Psoas muscle (tissue), 8 donors: Measurements from ENCODE around the gene SETBP1. TPM values are rescaled to one million over a fixed set of nuclear protein-coding genes. Genes with fewer than 3 reads are reported as not detected.

Source experiments
- ATAC-seq, 4 donors: fragments of 200-7000 bp; cut with Tn5 transposase; one replicate each; pipeline ENCODE4 v1.9.1; 2020; ENCODE audit warnings: moderate library complexity in 3 of 4, mild to moderate bottlenecking in 2 of 4
- DNase-seq, 2 donors: peaks; one replicate each; pipeline ENCODE4 v3.0.0-alpha.2; 2020
- H3K27ac ChIP-seq: fragments of 200-600 bp; one replicate; pipeline ENCODE4 v1.8.0; 2022
- H3K27me3 ChIP-seq, 3 donors: fragments of 200-600 bp in 1 of 3; one replicate each; pipeline versions ENCODE4 v1.6.1 to v1.8.0; 2013 to 2022; ENCODE audit warnings: low read length in 2 of 3, mild to moderate bottlenecking in 2 of 3, moderate library complexity in 1 of 3; ENCODE audit not compliant: insufficient read depth in 3 of 3
- H3K36me3 ChIP-seq, 2 donors: fragments of 200-600 bp in 1 of 2; one replicate each; pipeline versions ENCODE4 v1.6.1 to v1.8.0; 2013 to 2022; ENCODE audit warnings: low read depth in 1 of 2, mild to moderate bottlenecking in 1 of 2, moderate library complexity in 1 of 2; ENCODE audit not compliant: insufficient read depth in 1 of 2
- H3K4me1 ChIP-seq: fragments of 200-600 bp; one replicate; pipeline ENCODE4 v1.8.0; 2022
- H3K4me3 ChIP-seq: fragments of 200-600 bp; one replicate; pipeline ENCODE4 v1.8.0; 2022; ENCODE audit warnings: mild to moderate bottlenecking
- H3K9me3 ChIP-seq: fragments of 200-600 bp; one replicate; pipeline ENCODE4 v1.8.0; 2022
- WGBS, 3 donors: extraction: QIAGEN DNeasy Blood & Tissue Kit; methylation state at CpG; one replicate each; pipeline versions ENCODE4 v1.1.6 to v1.1.7; 2013; 5-methylcytosine and 5-hydroxymethylcytosine counted together
- intact Hi-C, 2 donors: fragments of 100-400 bp; cut with DNase I; formaldehyde crosslinking; loops; one replicate each; pipeline versions ENCODE4 v1.11.0 to v1.14.2; 2022
- polyA plus RNA-seq, 3 donors: library from polyadenylated mRNA; stranded (reverse); fragments of 200-250 nt; gene quantifications; one replicate each; pipeline ENCODE4 v1.2.3, GENCODE V29; 2013
- total RNA-seq, 4 donors: library from RNA; stranded (reverse); fragmentation: NEBNext Ultra II Directional in 2 of 4; extraction: Animal tissue kit (Norgen Biotek cat#: 25700) in 2 of 4; gene quantifications; one replicate each; pipeline versions ENCODE4 v1.2.1 to v1.2.4, GENCODE V29; 2021 to 2023
- TF ChIP-seq, protein P1 (sequence below): fragments of 200-600 bp; IDR thresholded peaks from one replicate; pipeline ENCODE4 v1.8.0; 2022; ENCODE audit warnings: antibody characterized with exemption
- donor health status: healthy with polysubstance abuse.
- donor health status: DM: no; HTN: no; CAD: no; lungs with moderate emphysema.
- donor health status: Bipolar disorder and iron deficiency.
- donor health status: healthy.
- donor health status: DM: yes; HTN: yes; CAD: no.
- donor health status: DM: no; HTN: no; CAD: no.
- donor health status: DM: no; HTN: no; CAD: no.
- donor health status: DM: yes; HTN: yes; CAD: no.

Gene SETBP1
- total and polyA plus RNA-seq, 7 donors, result 0.61 to 21.0 (median 10.5) TPM

DNA sequence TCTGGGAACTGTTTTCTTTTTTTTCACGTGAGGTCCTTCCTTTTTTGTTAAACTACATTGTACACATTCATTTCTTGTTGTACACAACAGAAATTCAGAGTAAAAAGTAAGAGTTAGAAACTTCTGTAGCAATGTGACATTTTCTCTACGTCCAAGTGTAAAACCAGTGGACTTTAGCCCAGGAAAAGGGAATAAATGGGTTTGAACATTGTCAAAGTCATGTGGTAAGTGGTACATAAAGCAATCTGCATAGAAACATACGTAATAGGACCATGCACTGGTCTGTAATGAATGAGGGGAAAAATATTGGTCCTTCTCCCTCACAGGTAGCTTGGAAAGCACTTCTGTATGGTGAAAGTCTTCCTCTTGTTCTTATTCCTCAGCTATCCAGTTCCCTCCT is 421.4 kb downstream of the SETBP1 start:
- Histone ChIP-seq H3K4me1 (no peaks in the 10 kb centered on the region), H3K9me3 (no peaks in the 10 kb centered on the region), H3K36me3 (no peaks in the 10 kb centered on the region), H3K27me3 (no peaks in the 10 kb centered on the region), H3K27ac (no peak overlapping the region), H3K4me3 (no peak overlapping the region)
- intact Hi-C loops, result no loop called here
- TF ChIP-seq, protein P1, sequence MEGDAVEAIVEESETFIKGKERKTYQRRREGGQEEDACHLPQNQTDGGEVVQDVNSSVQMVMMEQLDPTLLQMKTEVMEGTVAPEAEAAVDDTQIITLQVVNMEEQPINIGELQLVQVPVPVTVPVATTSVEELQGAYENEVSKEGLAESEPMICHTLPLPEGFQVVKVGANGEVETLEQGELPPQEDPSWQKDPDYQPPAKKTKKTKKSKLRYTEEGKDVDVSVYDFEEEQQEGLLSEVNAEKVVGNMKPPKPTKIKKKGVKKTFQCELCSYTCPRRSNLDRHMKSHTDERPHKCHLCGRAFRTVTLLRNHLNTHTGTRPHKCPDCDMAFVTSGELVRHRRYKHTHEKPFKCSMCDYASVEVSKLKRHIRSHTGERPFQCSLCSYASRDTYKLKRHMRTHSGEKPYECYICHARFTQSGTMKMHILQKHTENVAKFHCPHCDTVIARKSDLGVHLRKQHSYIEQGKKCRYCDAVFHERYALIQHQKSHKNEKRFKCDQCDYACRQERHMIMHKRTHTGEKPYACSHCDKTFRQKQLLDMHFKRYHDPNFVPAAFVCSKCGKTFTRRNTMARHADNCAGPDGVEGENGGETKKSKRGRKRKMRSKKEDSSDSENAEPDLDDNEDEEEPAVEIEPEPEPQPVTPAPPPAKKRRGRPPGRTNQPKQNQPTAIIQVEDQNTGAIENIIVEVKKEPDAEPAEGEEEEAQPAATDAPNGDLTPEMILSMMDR, result no peak
- DNase-seq (no peak), ATAC-seq (no peak)
- WGBS, 3 donors, result 88 to 96% (median 92%) methylated on average over 3 of the region's 3 CpGs

- no peak overlapping the region for H3K27ac ChIP-seq
- H3K36me3 ChIP-seq, result no peaks in the 10 kb centered on the region
- H3K9me3 ChIP-seq, result no peaks in the 10 kb centered on the region
- intact Hi-C loops, result no loop called here
- no peak overlapping the region for H3K4me3 ChIP-seq
- TF ChIP-seq, protein P1, result no peak
- WGBS, 3 donors, result 89 to 96% (median 96%) methylated on average over 6 of the region's 6 CpGs
- no peaks in the 10 kb centered on the region for H3K27me3 ChIP-seq
- no peak for ATAC-seq
- H3K4me1 ChIP-seq, result no peaks in the 10 kb centered on the region
- DNase-seq, result no peak
Measured at GRCh38 chr18:45102863-45103262, 422.2 kb downstream of the SETBP1 start.

GRCh38 chr18:45103319-45104048 is 422.8 kb downstream of the SETBP1 start:
- H3K27me3 ChIP-seq, result no peaks in the 10 kb centered on the region
- H3K4me3 ChIP-seq, result no peak overlapping the region
- no peak for ATAC-seq
- H3K9me3 ChIP-seq, result no peaks in the 10 kb centered on the region
- TF ChIP-seq, protein P1, result no peak
- no peak for DNase-seq
- H3K36me3 ChIP-seq, result no peaks in the 10 kb centered on the region
- intact Hi-C loops, result no loop called here
- WGBS, 3 donors, result 89 to 91% (median 89%) methylated on average over 5 of the region's 5 CpGs
- no peak overlapping the region for H3K27ac ChIP-seq
- H3K4me1 ChIP-seq, result no peaks in the 10 kb centered on the region

DNA sequence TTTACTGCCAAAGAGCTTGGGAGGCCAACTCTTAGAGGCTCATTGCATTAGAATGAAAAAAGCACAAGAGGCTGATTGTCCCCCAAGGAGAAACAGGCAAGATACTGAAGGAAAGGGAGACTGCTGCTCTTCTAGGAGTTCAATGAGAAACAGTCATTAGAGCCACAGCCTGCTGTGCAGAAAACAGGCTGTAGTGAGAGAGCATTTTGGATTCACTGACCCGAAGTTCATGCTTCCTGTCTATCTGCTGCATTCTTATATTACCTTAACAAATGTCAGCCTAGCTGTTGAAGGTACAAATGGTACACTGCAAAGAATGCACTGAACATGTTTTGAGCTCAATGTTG is 423.3 kb downstream of the SETBP1 start:
- no peak overlapping the region for H3K27ac ChIP-seq
- no peaks in the 10 kb centered on the region for H3K27me3 ChIP-seq
- WGBS, 3 donors, result 31 to 62% (median 59%) methylated on average over 1 of the region's 1 CpG
- DNase-seq (no peak), ATAC-seq (no peak)
- no peaks in the 10 kb centered on the region for H3K9me3 ChIP-seq
- intact Hi-C loops, result no loop called here
- no peaks in the 10 kb centered on the region for H3K4me1 ChIP-seq
- TF ChIP-seq, protein P1, result no peak
- H3K4me3 ChIP-seq, result no peak overlapping the region
- no peaks in the 10 kb centered on the region for H3K36me3 ChIP-seq

DNA sequence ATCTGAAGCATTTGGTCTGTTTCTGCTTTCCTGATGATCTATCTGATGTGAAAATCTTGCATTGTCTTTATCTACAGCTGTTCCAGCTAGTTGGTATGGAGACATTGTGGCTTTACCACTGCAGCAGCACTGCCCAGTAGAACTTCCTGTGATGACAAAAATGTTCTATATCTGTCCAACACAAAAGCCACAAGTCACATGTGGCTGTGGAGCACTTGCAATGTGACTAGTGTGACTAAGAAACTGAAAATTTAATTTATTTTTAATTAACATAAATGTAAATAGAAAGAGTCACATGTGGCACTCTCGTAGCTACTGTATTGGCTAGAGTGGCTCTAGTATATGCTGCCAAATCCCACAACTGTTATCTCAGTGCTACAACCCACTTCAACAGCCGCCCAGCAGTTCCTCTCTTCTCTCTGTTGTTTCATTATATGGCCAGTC is 425.7 kb downstream of the SETBP1 start:
- ATAC-seq (no peak), DNase-seq (no peak)
- Histone ChIP-seq H3K27me3 (peaks cover 0 to 2% (median 0%) of the 10 kb centered on the region in 3 donors), H3K27ac (no peak overlapping the region), H3K36me3 (no peaks in the 10 kb centered on the region), H3K4me3 (no peak overlapping the region), H3K4me1 (no peaks in the 10 kb centered on the region), H3K9me3 (no peaks in the 10 kb centered on the region)
- TF ChIP-seq, protein P1, result no peak
- intact Hi-C loops, result no loop called here
- WGBS, 3 donors, result 78 to 81% (median 79%) methylated on average over 2 of the region's 2 CpGs
